SH-SY5Y (cell line): Measurements from ENCODE around the gene PRDM5.

Source experiments
- GATA2 ChIP-seq: IDR thresholded peaks from 2 replicates; pipeline ENCODE4 v1.6.1; 2011; ENCODE audit warnings: mild to moderate bottlenecking, low read depth, low read length
- GATA3 ChIP-seq: IDR thresholded peaks from 2 replicates; pipeline ENCODE4 v1.6.1; 2011; ENCODE audit warnings: low read depth, mild to moderate bottlenecking, low read length, moderate library complexity

- TF ChIP-seq GATA2: no peak
- no peak for TF ChIP-seq GATA3
These were observed 20.8 kb downstream of the PRDM5 start for GRCh38 chr4:120901731-120902130.
